ENCODE measurements around the gene VAT1. TPM values are rescaled to one million over a fixed set of nuclear protein-coding genes. Genes with fewer than 3 reads are reported as not detected.
"Not testable (repeated sequence)": the region's sequence is repeated elsewhere in the genome, so short reads cannot be mapped to it uniquely, and the experiment has no call there.

VAT1 gene
- total RNA-seq, 2 donors from 2014 or later = 91.5 to 158 TPM

- Histone ChIP-seq H3K36me3 (no peaks in the 10 kb centered on the region), H3K4me1 (ENCODE audit: control insufficient read depth in 1 of 2, low read depth in 2 of 2) (no peaks in the 10 kb centered on the region), H3K27ac (no peak overlapping the region), H3K27me3 (replicated peaks; ENCODE audit: insufficient read depth) (no peaks in the 10 kb centered on the region), H3K9me3 (no peaks in the 10 kb centered on the region), H3K4me3 (no peak overlapping the region)
- ATAC-seq (ENCODE audit: insufficient number of reproducible peaks, low FRiP score, low read depth) (no peak), DNase-seq (ENCODE audit: low spot score) (no peak)
- TF ChIP-seq CTCF (IDR thresholded peaks at IDR 0.05) = no peak
Observed at GRCh38 chr17:43068570-43069367, 46.6 kb upstream of the VAT1 start.

- Histone ChIP-seq H3K4me1 (ENCODE audit: control insufficient read depth in 1 of 2, low read depth in 2 of 2) (no peaks in the 10 kb centered on the region), H3K4me3 (no peak overlapping the region)
- no peak for TF ChIP-seq CTCF (IDR thresholded peaks at IDR 0.05)
Observed at GRCh38 chr17:43062984-43063638, 40.9 kb upstream of the VAT1 start.

GRCh38 chr17:43056051-43056450 is 33.9 kb upstream of the VAT1 start:
- ATAC-seq (ENCODE audit: insufficient number of reproducible peaks, low FRiP score, low read depth) (no peak), DNase-seq (ENCODE audit: low spot score) (no peak)
- no peaks in the 10 kb centered on the region for H3K4me1 ChIP-seq (ENCODE audit: control insufficient read depth in 1 of 2, low read depth in 2 of 2)
- no peaks in the 10 kb centered on the region for H3K36me3 ChIP-seq
- TF ChIP-seq CTCF (IDR thresholded peaks at IDR 0.05) = no peak
- H3K27me3 ChIP-seq (replicated peaks; ENCODE audit: insufficient read depth) = no peaks in the 10 kb centered on the region
- no peak overlapping the region for H3K27ac ChIP-seq
- H3K4me3 ChIP-seq = no peak overlapping the region
- H3K9me3 ChIP-seq = no peaks in the 10 kb centered on the region

More at GRCh38 chr17:43062984-43063638, 40.9 kb upstream of the VAT1 start:
- DNase-seq (ENCODE audit: low spot score) (no peak), ATAC-seq (ENCODE audit: insufficient number of reproducible peaks, low FRiP score, low read depth) (no peak)
- Histone ChIP-seq H3K27me3 (replicated peaks; ENCODE audit: insufficient read depth) (no peaks in the 10 kb centered on the region), H3K9me3 (no peaks in the 10 kb centered on the region), H3K36me3 (peaks cover 6% of the 10 kb centered on the region), H3K27ac (no peak overlapping the region)

GRCh38 chr17:43053008-43053407 is 30.8 kb upstream of the VAT1 start:
- H3K36me3 ChIP-seq; H3K9me3 ChIP-seq; H3K4me3 ChIP-seq; H3K27ac ChIP-seq; DNase-seq (ENCODE audit: low spot score); ATAC-seq (ENCODE audit: insufficient number of reproducible peaks, low FRiP score, low read depth); H3K4me1 ChIP-seq (ENCODE audit: control insufficient read depth in 1 of 2, low read depth in 2 of 2); H3K27me3 ChIP-seq (replicated peaks; ENCODE audit: insufficient read depth): not testable (repeated sequence)

- no peaks in the 10 kb centered on the region for H3K9me3 ChIP-seq
- H3K27me3 ChIP-seq (replicated peaks; ENCODE audit: insufficient read depth) = no peaks in the 10 kb centered on the region
- TF ChIP-seq CTCF (IDR thresholded peaks at IDR 0.05) = no peak
- H3K36me3 ChIP-seq = no peaks in the 10 kb centered on the region
- DNase-seq (ENCODE audit: low spot score) (no peak), ATAC-seq (ENCODE audit: insufficient number of reproducible peaks, low FRiP score, low read depth) (no peak)
- H3K4me1 ChIP-seq (ENCODE audit: control insufficient read depth in 1 of 2, low read depth in 2 of 2) = no peaks in the 10 kb centered on the region
- no peak overlapping the region for H3K27ac ChIP-seq
- no peak overlapping the region for H3K4me3 ChIP-seq
Observed at GRCh38 chr17:43051969-43052368, 29.8 kb upstream of the VAT1 start.

All from thoracic aorta (tissue), 2 donors.